GM21717 (cell line): ENCODE results near the gene OLR1.
"Not testable (repeated sequence)": the region's sequence is repeated elsewhere in the genome, so short reads cannot be mapped to it uniquely, and the experiment has no call there.

ENCODE experiments used
- ATAC-seq: cut with Tn5 transposase; IDR thresholded peaks from one replicate; pipeline ENCODE4 v1.9.1; 2021; ENCODE audit warnings: mild to moderate bottlenecking, moderate library complexity; ENCODE audit not compliant: unreplicated experiment

OLR1 gene

GRCh38 chr12:10171973-10172728 lies at the start of gene OLR1:
OLR1 (minus strand) TSS chr12:10172132; CDS start chr12:10172077, 55 bp downstream.
- no peak for ATAC-seq

GRCh38 chr12:10220398-10221077 lies 48.6 kb upstream of the OLR1 start:
- no peak for ATAC-seq

GRCh38 chr12:10218021-10218420 lies 46.1 kb upstream of the OLR1 start:
- ATAC-seq, result no peak

- not testable (repeated sequence) for ATAC-seq
Measured at GRCh38 chr12:10215946-10216345, 44.0 kb upstream of the OLR1 start.

- no peak for ATAC-seq
Measured at GRCh38 chr12:10215436-10215835, 43.5 kb upstream of the OLR1 start.

- ATAC-seq, result no peak
Measured at GRCh38 chr12:10214895-10215267, 42.9 kb upstream of the OLR1 start.

GRCh38 chr12:10214136-10214894 lies 42.4 kb upstream of the OLR1 start:
- ATAC-seq, result no peak

GRCh38 chr12:10213168-10214135 lies 41.5 kb upstream of the OLR1 start:
- ATAC-seq, result peak; percentile 63

- peak; percentile 54 for ATAC-seq
Measured at GRCh38 chr12:10212739-10213131, 40.8 kb upstream of the OLR1 start, which contains the start of gene GABARAPL1. GABARAPL1 (plus strand) TSS chr12:10212877; CDS start chr12:10213130, 253 bp downstream.

- peak; percentile 79 for ATAC-seq
Measured at GRCh38 chr12:10211940-10212738, 40.2 kb upstream of the OLR1 start.

- no peak for ATAC-seq
Measured at GRCh38 chr12:10211101-10211939, 39.4 kb upstream of the OLR1 start.

GRCh38 chr12:10210225-10210624 lies 38.3 kb upstream of the OLR1 start:
- ATAC-seq, result no peak

- ATAC-seq, result no peak
Measured at GRCh38 chr12:10207136-10207535, 35.2 kb upstream of the OLR1 start.

GRCh38 chr12:10205220-10205807 lies 33.4 kb upstream of the OLR1 start:
- ATAC-seq, result no peak

- not testable (repeated sequence) for ATAC-seq
Measured at GRCh38 chr12:10204495-10204894, 32.6 kb upstream of the OLR1 start.

GRCh38 chr12:10197879-10198278 lies 25.9 kb upstream of the OLR1 start:
- no peak for ATAC-seq

- ATAC-seq, result peak; percentile 75
Measured at GRCh38 chr12:10196210-10196609, 24.3 kb upstream of the OLR1 start.

GRCh38 chr12:10194160-10194670 lies 22.3 kb upstream of the OLR1 start:
- no peak for ATAC-seq
